T-cell (primary cell): Measurements from ENCODE around the gene TUBB1. TPM values are rescaled to one million over a fixed set of nuclear protein-coding genes. Genes with fewer than 3 reads are reported as not detected.

Experiments used
- ATAC-seq, 4 experiments: fragments of 200-7000 bp in 3 of 4; fragments of 150-1000 bp in 1 of 4; cut with Tn5 transposase; replicated peaks in 1 of 4; 1 replicate in 3 of 4; 2 replicates in 1 of 4; pipeline ENCODE4 v1.10.0; 2021; ENCODE audit warnings: moderate library complexity in 3 of 4, mild to moderate bottlenecking in 2 of 4, moderate number of reproducible peaks in 1 of 4
- CTCF ChIA-PET, 2 donors: fragments of 300-600 bp; sonication (Branson Sonifier 250); formaldehyde crosslinking; loops; one replicate each; lab custom pipeline; 2022; ENCODE audit warnings: antibody characterized with exemption in 2 of 2; lab: Charles Lee
- POLR2A ChIA-PET, 2 donors: fragments of 300-600 bp; sonication (Branson Sonifier 250); formaldehyde crosslinking; loops; one replicate each; lab custom pipeline; 2022; ENCODE audit warnings: antibody characterized with exemption in 2 of 2; lab: Charles Lee
- DNase-seq, 35 experiments: peaks; one replicate each; pipeline versions ENCODE4 v3.0.0 to v3.0.0-alpha.2; 2013 to 2023
- H3K27ac ChIP-seq: one replicate; pipeline ENCODE4 v1.5.1; 2013; ENCODE audit warnings: low read length
- H3K27me3 ChIP-seq, 2 experiments: replicated peaks in 1 of 2; 1 replicate in 1 of 2; 2 replicates in 1 of 2; pipeline versions ENCODE4 v1.6.1 to v1.7.0; 2013; ENCODE audit warnings: low read length in 1 of 2, mixed read lengths in 1 of 2; ENCODE audit not compliant: control insufficient read depth in 2 of 2, insufficient read depth in 2 of 2; ENCODE audit errors: extremely low read depth in 1 of 2
- H3K36me3 ChIP-seq, 2 donors: 1 replicate in 1 of 2; 2 replicates in 1 of 2; pipeline versions ENCODE4 v1.6.1 to v1.7.0; 2013; ENCODE audit warnings: low read length in 1 of 2; ENCODE audit not compliant: control insufficient read depth in 2 of 2, insufficient read depth in 1 of 2; ENCODE audit errors: extremely low read depth in 1 of 2
- H3K4me1 ChIP-seq, 2 experiments: 1 replicate in 1 of 2; 2 replicates in 1 of 2; pipeline versions ENCODE4 v1.6.1 to v1.7.0; 2013; ENCODE audit warnings: low read length in 2 of 2, mixed read lengths in 1 of 2; ENCODE audit not compliant: insufficient read depth in 2 of 2, control insufficient read depth in 1 of 2; ENCODE audit errors: extremely low read depth in 1 of 2
- H3K4me3 ChIP-seq, 2 donors: 1 replicate in 1 of 2; 2 replicates in 1 of 2; pipeline versions ENCODE4 v1.5.1 to v1.7.0; 2013; ENCODE audit warnings: mild to moderate bottlenecking in 2 of 2, low read length in 1 of 2, moderate library complexity in 1 of 2; ENCODE audit not compliant: control insufficient read depth in 1 of 2; ENCODE audit errors: extremely low read depth in 1 of 2
- H3K9me3 ChIP-seq: 2 replicates; pipeline ENCODE4 v1.7.0; 2013
- H3K27ac Mint-ChIP-seq, 2 donors: one replicate each; pipeline ENCODE4 v1.8.0; 2020 to 2021; ENCODE audit warnings: mild to moderate bottlenecking in 2 of 2, mixed read lengths in 2 of 2
- H3K27me3 Mint-ChIP-seq, 2 donors: one replicate each; pipeline ENCODE4 v1.8.0; 2021 to 2022; ENCODE audit warnings: mixed read lengths in 2 of 2
- H3K36me3 Mint-ChIP-seq: one replicate; pipeline ENCODE4 v1.8.0; 2021; ENCODE audit warnings: mixed read lengths
- H3K4me1 Mint-ChIP-seq, 3 donors: one replicate each; pipeline ENCODE4 v1.8.0; 2020 to 2022; ENCODE audit warnings: mixed read lengths in 3 of 3, mild to moderate bottlenecking in 1 of 3
- H3K4me3 Mint-ChIP-seq, 3 donors: one replicate each; pipeline ENCODE4 v1.8.0; 2020 to 2022; ENCODE audit warnings: mild to moderate bottlenecking in 3 of 3, mixed read lengths in 3 of 3, moderate library complexity in 3 of 3
- H3K9me3 Mint-ChIP-seq, 3 donors: one replicate each; pipeline ENCODE4 v1.8.0; 2020 to 2022; ENCODE audit warnings: mixed read lengths in 3 of 3
- WGBS: methylation state at CpG from one replicate; pipeline ENCODE4 v1.1.5; 2013; ENCODE audit warnings: missing lambda C conversion rate; ENCODE audit not compliant: insufficient coverage; 5-methylcytosine and 5-hydroxymethylcytosine counted together
- total RNA-seq, 35 experiments: library from RNA in 6 of 35; stranded (reverse) in 6 of 35; fragments of 120-200 nt in 1 of 35; gene quantifications; one replicate each; pipeline versions ENCODE4 v1.2.1 to v1.2.4 and lab custom pipeline; 2013 to 2026

TUBB1 gene
- total RNA-seq, 5 donors from 2014 or later (not counting 1 experiment from before 2014, with no cell fraction given) = 0.56 to 5.0 TPM; not detected in 3

GRCh38 chr20:59015812-59016711 lies 3.2 kb upstream of the TUBB1 start:
- DNase-seq (no peak), ATAC-seq (no peak)
- CTCF ChIA-PET = no interaction called here
- Histone ChIP-seq H3K27me3 (no peaks in the 10 kb centered on the region), H3K36me3 (peaks cover 0 to 4% of the 10 kb centered on the region in 2 donors), H3K27ac (no peak overlapping the region), H3K4me3 (no peak overlapping the region), H3K4me1 (peaks cover 6 to 33% of the 10 kb centered on the region in 2 experiments), H3K9me3 (no peaks in the 10 kb centered on the region)
- POLR2A ChIA-PET = interaction anchor here in 1 of 2 donors (1.0 kb wide), 1 partner anchor 16 kb away, joined by 5 read pairs; the partner anchor contains the start of gene ATP5F1E
- peaks cover 45 to 55% (median 53%) of the 10 kb centered on the region in 3 donors for H3K4me1 Mint-ChIP-seq
- peak overlapping the region in 1 of 2 donors; percentile 19 for H3K27ac Mint-ChIP-seq
- H3K9me3 Mint-ChIP-seq = no peaks in the 10 kb centered on the region
- no peaks in the 10 kb centered on the region for H3K27me3 Mint-ChIP-seq
- peak overlapping the region in 1 of 3 donors; percentile 42 for H3K4me3 Mint-ChIP-seq
- WGBS = 76% methylated on average over 12 of the region's 16 CpGs
- no peaks in the 10 kb centered on the region for H3K36me3 Mint-ChIP-seq

- peak; percentile 36 to 61 (median 40) for ATAC-seq
- no peaks in the 10 kb centered on the region for H3K9me3 ChIP-seq
- POLR2A ChIA-PET = interaction anchor here in 1 of 2 donors (0.5 to 1.0 kb wide), 2 partner anchors 15 to 42 kb away, joined by 5 read pairs; partner anchors contain the start of gene ATP5F1E
- H3K27me3 ChIP-seq = no peaks in the 10 kb centered on the region
- H3K27me3 Mint-ChIP-seq = no peaks in the 10 kb centered on the region
- H3K4me1 ChIP-seq = peaks cover 6 to 33% of the 10 kb centered on the region in 2 experiments
- H3K27ac ChIP-seq = no peak overlapping the region
- H3K36me3 Mint-ChIP-seq = no peaks in the 10 kb centered on the region
- CTCF ChIA-PET = no interaction called here
- WGBS = 54% methylated on average over 3 of the region's 4 CpGs
- peak in 2 of 35 experiments; percentile 21 to 22 for DNase-seq
- peaks cover 0 to 6% of the 10 kb centered on the region in 2 donors for H3K36me3 ChIP-seq
- H3K4me3 Mint-ChIP-seq = peak overlapping the region in 1 of 3 donors; percentile 42
- no peaks in the 10 kb centered on the region for H3K9me3 Mint-ChIP-seq
- peaks cover 38 to 47% (median 46%) of the 10 kb centered on the region in 3 donors for H3K4me1 Mint-ChIP-seq
- peak overlapping the region; percentile 23 to 40 for H3K27ac Mint-ChIP-seq
- no peak overlapping the region for H3K4me3 ChIP-seq
Observed at GRCh38 chr20:59016795-59017492, 2.3 kb upstream of the TUBB1 start.

GRCh38 chr20:59017493-59018231 lies 1.6 kb upstream of the TUBB1 start:
- DNase-seq = no peak
- no peak overlapping the region for H3K27ac ChIP-seq

GRCh38 chr20:59018817-59019216 lies 412 bp upstream of the TUBB1 start:
- ChIA-PET CTCF (no interaction called here), POLR2A (no interaction called here)
- Histone ChIP-seq H3K27me3 (no peaks in the 10 kb centered on the region), H3K9me3 (no peaks in the 10 kb centered on the region), H3K4me3 (no peak overlapping the region), H3K36me3 (peaks cover 0 to 20% of the 10 kb centered on the region in 2 donors), H3K4me1 (peaks cover 6 to 29% of the 10 kb centered on the region in 2 experiments), H3K27ac (no peak overlapping the region)
- WGBS = 100% methylated on average over 7 of the region's 10 CpGs
- no peak overlapping the region for H3K27ac Mint-ChIP-seq
- no peak for DNase-seq
- H3K4me3 Mint-ChIP-seq = no peak overlapping the region
- H3K27me3 Mint-ChIP-seq = no peaks in the 10 kb centered on the region
- no peaks in the 10 kb centered on the region for H3K9me3 Mint-ChIP-seq
- peaks cover 33 to 38% (median 33%) of the 10 kb centered on the region in 3 donors for H3K4me1 Mint-ChIP-seq
- ATAC-seq = no peak
- H3K36me3 Mint-ChIP-seq = peaks cover 13% of the 10 kb centered on the region

More at GRCh38 chr20:59017493-59018231, 1.6 kb upstream of the TUBB1 start:
- Mint-ChIP-seq H3K27me3 (no peaks in the 10 kb centered on the region), H3K4me3 (peak overlapping the region in 1 of 3 donors; percentile 42), H3K36me3 (peaks cover 4% of the 10 kb centered on the region), H3K27ac (peak overlapping the region in 1 of 2 donors; percentile 40), H3K9me3 (no peaks in the 10 kb centered on the region), H3K4me1 (peaks cover 41 to 44% (median 42%) of the 10 kb centered on the region in 3 donors)
- H3K27me3 ChIP-seq = no peaks in the 10 kb centered on the region
- CTCF ChIA-PET = no interaction called here
- peaks cover 6 to 33% of the 10 kb centered on the region in 2 experiments for H3K4me1 ChIP-seq
- no peak for ATAC-seq
- H3K36me3 ChIP-seq = peaks cover 0 to 9% of the 10 kb centered on the region in 2 donors
- POLR2A ChIA-PET = interaction anchor here in 1 of 2 donors (0.5 kb wide), 1 partner anchor 41 kb away, joined by 5 read pairs; no protein-coding TSS in a partner anchor
- no peak overlapping the region for H3K4me3 ChIP-seq
- no peaks in the 10 kb centered on the region for H3K9me3 ChIP-seq
- 79% methylated on average over 11 of the region's 16 CpGs for WGBS

GRCh38 chr20:59020938-59021551 lies 1.8 kb downstream of the TUBB1 start:
- Mint-ChIP-seq H3K27me3 (no peaks in the 10 kb centered on the region), H3K4me3 (no peak overlapping the region), H3K9me3 (no peaks in the 10 kb centered on the region), H3K36me3 (peaks cover 28% of the 10 kb centered on the region), H3K4me1 (peaks cover 25 to 33% (median 29%) of the 10 kb centered on the region in 3 donors), H3K27ac (peak overlapping the region in 1 of 2 donors; percentile 52)
- Histone ChIP-seq H3K4me3 (no peak overlapping the region), H3K9me3 (no peaks in the 10 kb centered on the region), H3K27ac (no peak overlapping the region), H3K4me1 (peaks cover 6 to 16% of the 10 kb centered on the region in 2 experiments), H3K36me3 (peaks cover 0 to 43% of the 10 kb centered on the region in 2 donors), H3K27me3 (no peaks in the 10 kb centered on the region)
- CTCF ChIA-PET = no interaction called here
- POLR2A ChIA-PET = no interaction called here
- ATAC-seq (no peak), DNase-seq (no peak)
- WGBS = no CpG with 5 or more reads among the region's 5 CpGs
